Measurements from ENCODE around the gene PROS1.
"Not testable (repeated sequence)": the region's sequence is repeated elsewhere in the genome, so short reads cannot be mapped to it uniquely, and the experiment has no call there.

The PROS1 gene

GRCh38 chr3:93904568-93904967 lies 69.1 kb downstream of the PROS1 start:
- in situ Hi-C loops (cut with MboI; ENCODE audit: low sequenced_read_pairs) = no loop called here

DNA sequence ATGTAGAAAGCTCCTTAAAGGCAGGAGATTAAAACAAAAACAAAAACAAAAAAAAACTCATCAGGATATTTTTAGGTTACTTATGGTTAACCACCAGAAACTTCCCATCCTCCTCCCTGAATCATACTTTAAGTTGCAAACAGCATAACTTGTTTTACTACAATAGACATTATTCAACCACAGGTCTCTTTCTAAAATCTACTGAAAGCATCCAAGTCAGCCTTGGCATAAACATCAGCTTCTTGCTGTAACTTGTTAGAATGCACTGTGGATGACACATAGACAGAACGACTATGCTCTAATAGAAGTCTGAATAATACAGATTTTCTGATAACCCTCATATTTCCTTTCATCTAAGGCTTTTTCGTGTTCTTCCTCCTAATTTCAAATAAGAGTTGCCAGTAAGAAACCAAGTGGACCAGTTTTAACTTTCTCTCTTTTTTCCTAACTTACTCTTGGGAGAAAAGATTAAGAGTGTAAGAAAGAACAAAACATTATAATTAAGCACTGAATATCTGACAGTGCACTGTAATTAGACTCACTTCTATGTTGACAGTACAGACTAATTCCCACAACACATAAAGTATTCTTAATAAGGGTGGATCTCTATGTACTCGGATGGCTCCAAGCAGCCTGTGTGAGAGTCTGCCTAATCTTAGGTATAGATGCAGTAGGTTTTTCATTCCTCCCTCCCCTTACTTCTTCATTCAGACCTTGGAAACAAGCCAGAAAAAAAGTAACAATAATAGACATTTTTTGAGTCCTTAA lies 95.3 kb downstream of the PROS1 start:
- in situ Hi-C loops (cut with MboI; ENCODE audit: low sequenced_read_pairs) = not testable (repeated sequence)

- in situ Hi-C loops (cut with MboI; ENCODE audit: low sequenced_read_pairs) = not testable (repeated sequence)
Observed at GRCh38 chr3:93877427-93877826, 96.3 kb downstream of the PROS1 start.

DNA sequence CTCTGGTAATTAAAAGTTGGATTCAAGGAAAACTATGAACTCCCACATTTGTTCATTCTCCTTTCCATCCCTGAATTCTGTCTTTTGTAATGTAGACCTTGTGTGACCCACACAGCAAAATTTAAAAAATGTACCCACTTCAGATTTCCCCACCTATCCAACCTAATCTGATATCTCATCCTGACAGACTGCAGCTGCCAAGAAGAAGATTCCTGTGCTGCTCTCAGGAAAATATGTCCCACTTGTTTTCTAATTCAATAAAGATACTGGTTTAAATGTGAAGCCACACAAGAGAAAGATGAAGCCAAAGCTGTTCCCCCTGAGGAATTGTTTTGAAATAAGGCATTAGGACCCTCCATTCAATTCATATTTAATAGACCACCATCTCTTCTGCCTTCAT lies 100.3 kb downstream of the PROS1 start:
- in situ Hi-C loops (cut with MboI; ENCODE audit: low sequenced_read_pairs) = not testable (repeated sequence)

- in situ Hi-C loops (cut with MboI; ENCODE audit: low sequenced_read_pairs) = no loop called here
Observed at GRCh38 chr3:93867425-93867824, 106.3 kb downstream of the PROS1 start.

- in situ Hi-C loops (cut with MboI; ENCODE audit: low sequenced_read_pairs) = no loop called here
Observed at GRCh38 chr3:93861017-93861416, 112.7 kb downstream of the PROS1 start.

DNA sequence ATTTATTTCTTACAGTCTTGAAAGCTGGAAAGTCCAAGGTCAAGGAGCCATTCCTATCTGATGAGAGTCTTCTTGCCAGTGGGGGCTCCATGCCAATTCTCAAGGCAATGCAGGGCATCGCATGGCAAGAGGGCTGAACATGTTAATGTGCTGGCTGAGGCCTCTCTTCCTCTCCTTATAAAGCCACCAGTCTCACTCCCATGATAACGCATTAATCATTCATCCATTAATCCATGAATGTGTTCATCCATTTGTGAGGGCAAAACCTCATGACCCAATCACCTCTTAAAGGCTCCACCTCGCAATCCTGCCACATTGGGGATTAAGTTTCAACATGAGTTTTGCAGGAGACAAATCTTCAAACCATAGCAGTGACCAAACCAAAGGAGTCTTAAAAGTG lies 118.3 kb downstream of the PROS1 start:
- in situ Hi-C loops (cut with MboI; ENCODE audit: low sequenced_read_pairs) = no loop called here

DNA sequence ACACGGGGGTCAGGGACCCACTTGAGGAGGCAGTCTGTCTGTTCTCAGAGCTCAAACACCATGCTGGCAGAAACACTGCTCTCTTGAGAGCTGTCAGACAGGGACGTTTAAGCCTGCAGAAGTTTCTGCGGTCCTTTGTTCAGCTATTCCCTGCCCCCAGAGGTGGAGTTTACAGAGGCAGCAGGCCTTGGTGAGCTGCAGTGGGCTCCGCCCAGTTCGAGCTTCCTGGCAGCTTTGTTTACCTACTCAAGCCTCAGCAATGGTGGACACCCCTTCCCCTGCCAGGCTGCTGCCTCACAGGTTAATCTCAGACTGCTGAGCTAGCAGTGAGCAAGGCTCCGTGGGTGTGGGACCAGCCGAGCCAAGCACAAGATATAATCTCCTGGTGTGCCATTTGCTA lies 121.5 kb downstream of the PROS1 start:
- in situ Hi-C loops (cut with MboI; ENCODE audit: low sequenced_read_pairs) = not testable (repeated sequence)

- in situ Hi-C loops (cut with MboI; ENCODE audit: low sequenced_read_pairs) = no loop called here
Observed at GRCh38 chr3:93843981-93844380, 129.7 kb downstream of the PROS1 start.

- in situ Hi-C loops (cut with MboI; ENCODE audit: low sequenced_read_pairs) = not testable (repeated sequence)
Observed at GRCh38 chr3:93839193-93839592, 134.5 kb downstream of the PROS1 start.

Data from HL-60/S4 (cell line).